Body of pancreas (tissue), 4 donors: Measurements from ENCODE around the gene TPRX1.
"Not testable (repeated sequence)": the region's sequence is repeated elsewhere in the genome, so short reads cannot be mapped to it uniquely, and the experiment has no call there.

ENCODE experiments used
- POLR2A ChIP-seq, 3 donors: fragments of 450-650 bp; IDR thresholded peaks; one replicate each; pipeline ENCODE4 v1.6.1; 2016; ENCODE audit warnings: antibody characterized with exemption in 3 of 3, mild to moderate bottlenecking in 2 of 3
- TF ChIP-seq, protein P1 (sequence below), 7 experiments: fragments of 450-650 bp in 4 of 7; fragments of 200-600 bp in 3 of 7; sonication (generic) in 3 of 7; IDR thresholded peaks; one replicate each; pipeline ENCODE4 v1.5.1; 2016 to 2019; ENCODE audit warnings: antibody characterized with exemption in 7 of 7

DNA sequence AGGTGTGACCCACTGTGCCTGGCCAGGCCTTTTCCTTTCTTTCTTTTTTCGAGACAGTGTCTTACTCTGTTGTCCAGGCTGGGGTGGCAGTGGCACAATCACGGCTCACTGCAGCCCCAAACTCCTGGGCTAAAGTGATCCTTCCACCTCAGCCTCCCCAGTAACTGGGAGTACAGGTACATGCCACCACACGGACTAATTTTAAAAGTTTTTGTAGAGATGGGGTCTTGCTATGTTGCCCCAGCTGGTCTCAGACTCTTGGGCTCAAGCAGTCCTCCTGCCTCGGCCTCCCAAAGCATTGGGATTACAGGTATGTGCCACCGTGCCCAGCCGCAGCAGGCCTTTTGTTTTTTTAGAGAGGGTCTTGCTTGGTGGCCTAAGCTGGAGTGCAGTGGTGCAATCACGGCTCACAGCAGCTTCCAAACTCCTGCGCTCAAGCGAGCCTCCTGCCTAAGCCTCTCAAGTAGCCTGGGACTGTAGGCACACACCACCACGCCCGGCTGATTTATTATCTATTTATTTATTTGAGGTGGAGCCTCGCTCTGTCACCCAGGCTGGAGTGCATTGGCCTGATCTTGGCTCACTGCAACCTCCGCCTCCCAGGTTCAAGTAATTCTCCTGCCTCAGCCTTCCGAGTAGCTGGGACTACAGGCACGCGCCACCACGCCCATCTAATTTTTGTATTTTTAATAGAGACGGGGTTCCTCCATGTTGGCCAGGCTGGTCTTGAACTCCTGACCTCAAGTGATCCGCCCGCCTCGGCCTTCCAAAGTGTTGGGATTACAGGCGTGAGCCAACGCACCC lies 26.9 kb downstream of the TPRX1 start:
- TF ChIP-seq, protein P1, sequence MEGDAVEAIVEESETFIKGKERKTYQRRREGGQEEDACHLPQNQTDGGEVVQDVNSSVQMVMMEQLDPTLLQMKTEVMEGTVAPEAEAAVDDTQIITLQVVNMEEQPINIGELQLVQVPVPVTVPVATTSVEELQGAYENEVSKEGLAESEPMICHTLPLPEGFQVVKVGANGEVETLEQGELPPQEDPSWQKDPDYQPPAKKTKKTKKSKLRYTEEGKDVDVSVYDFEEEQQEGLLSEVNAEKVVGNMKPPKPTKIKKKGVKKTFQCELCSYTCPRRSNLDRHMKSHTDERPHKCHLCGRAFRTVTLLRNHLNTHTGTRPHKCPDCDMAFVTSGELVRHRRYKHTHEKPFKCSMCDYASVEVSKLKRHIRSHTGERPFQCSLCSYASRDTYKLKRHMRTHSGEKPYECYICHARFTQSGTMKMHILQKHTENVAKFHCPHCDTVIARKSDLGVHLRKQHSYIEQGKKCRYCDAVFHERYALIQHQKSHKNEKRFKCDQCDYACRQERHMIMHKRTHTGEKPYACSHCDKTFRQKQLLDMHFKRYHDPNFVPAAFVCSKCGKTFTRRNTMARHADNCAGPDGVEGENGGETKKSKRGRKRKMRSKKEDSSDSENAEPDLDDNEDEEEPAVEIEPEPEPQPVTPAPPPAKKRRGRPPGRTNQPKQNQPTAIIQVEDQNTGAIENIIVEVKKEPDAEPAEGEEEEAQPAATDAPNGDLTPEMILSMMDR (IDR thresholded peaks at IDR 0.05): not testable (repeated sequence)
- TF ChIP-seq POLR2A (IDR thresholded peaks at IDR 0.05): not testable (repeated sequence)
